SK-N-SH (cell line): ENCODE measurements around the gene CHID1. TPM values are rescaled to one million over a fixed set of nuclear protein-coding genes. Genes with fewer than 3 reads are reported as not detected.

Source experiments
- CTCF ChIA-PET: fragments of 300-600, 350-600 bp; formaldehyde crosslinking; extraction: SDS; loops from one replicate; lab custom pipeline; 2021; lab: Yijun Ruan, JAX
- POLR2A ChIA-PET: fragments of 350-600 bp; sonication (Branson Sonifier 250); formaldehyde crosslinking; extraction: SDS; loops from one replicate; lab custom pipeline; 2020; ENCODE audit warnings: antibody characterized with exemption, inconsistent platforms; lab: Yijun Ruan, JAX
- DNase-seq: peaks from one replicate; pipeline ENCODE4 v3.0.0; 2012
- H2AFZ ChIP-seq: fragments of 200-600 bp; sonication (generic); 2 replicates; pipeline ENCODE4 v1.8.1; 2016; ENCODE audit warnings: antibody characterized with exemption, mild to moderate bottlenecking, low read depth
- H3F3A ChIP-seq: fragments of 200-600 bp; sonication (generic); replicated peaks from 2 replicates; pipeline ENCODE3; 2016; ENCODE audit warnings: antibody characterized with exemption, mild to moderate bottlenecking; ENCODE audit not compliant: insufficient read depth
- H3K27ac ChIP-seq, 2 experiments: fragments of 200-500 bp in 1 of 2; fragments of 200-600 bp in 1 of 2; sonication (Bioruptor generic) in 1 of 2; sonication (generic), shearing (Covaris generic) in 1 of 2; 2 replicates each; pipeline versions ENCODE4 v1.5.1 to v1.6.1; 2014 to 2016; ENCODE audit warnings: low read depth in 2 of 2, inconsistent platforms in 1 of 2, low read length in 1 of 2, mild to moderate bottlenecking in 1 of 2, mixed read lengths in 1 of 2
- H3K27me3 ChIP-seq: fragments of 200-600 bp; sonication (generic), shearing (Covaris generic); 2 replicates; pipeline ENCODE4 v1.6.1; 2016; ENCODE audit warnings: mixed run types; ENCODE audit not compliant: insufficient read depth
- H3K36me3 ChIP-seq, 2 experiments: fragments of 200-500 bp in 1 of 2; fragments of 200-600 bp in 1 of 2; sonication (Bioruptor generic) in 1 of 2; sonication (generic) in 1 of 2; replicated peaks in 1 of 2; 2 replicates each; pipeline versions ENCODE3 to v1.5.1; 2014 to 2016; ENCODE audit warnings: low read length in 1 of 2, mild to moderate bottlenecking in 1 of 2; ENCODE audit not compliant: insufficient read depth in 2 of 2, control insufficient read depth in 1 of 2
- H3K4me1 ChIP-seq, 2 experiments: fragments of 200-500 bp in 1 of 2; fragments of 200-600 bp in 1 of 2; sonication (Bioruptor generic) in 1 of 2; sonication (generic), shearing (Covaris generic) in 1 of 2; 2 replicates each; pipeline versions ENCODE4 v1.5.1 to v1.6.1; 2014 to 2016; ENCODE audit warnings: low read depth in 1 of 2, low read length in 1 of 2, mixed run types in 1 of 2; ENCODE audit not compliant: insufficient read depth in 2 of 2, control insufficient read depth in 1 of 2
- H3K4me2 ChIP-seq: fragments of 200-600 bp; sonication (generic), shearing (Covaris generic); 2 replicates; pipeline ENCODE4 v1.6.1; 2017; ENCODE audit warnings: mixed run types
- H3K4me3 ChIP-seq, 2 experiments: fragments of 200-500 bp in 1 of 2; fragments of 200-600 bp in 1 of 2; sonication (Bioruptor generic) in 1 of 2; sonication (generic), shearing (Covaris generic) in 1 of 2; 2 replicates each; pipeline versions ENCODE4 v1.5.1 to v1.8.1; 2014 to 2016; ENCODE audit warnings: low read depth in 2 of 2, inconsistent platforms in 1 of 2, low read length in 1 of 2, mild to moderate bottlenecking in 1 of 2, mixed read lengths in 1 of 2, moderate library complexity in 1 of 2
- H3K79me2 ChIP-seq: fragments of 200-600 bp; sonication (generic); 2 replicates; pipeline ENCODE4 v1.8.1; 2017; ENCODE audit warnings: mild to moderate bottlenecking; ENCODE audit not compliant: insufficient read depth
- H3K9ac ChIP-seq: fragments of 200-600 bp; sonication (generic); 2 replicates; pipeline ENCODE4 v1.6.1; 2017; ENCODE audit warnings: mixed run types
- H3K9me2 ChIP-seq: fragments of 200-600 bp; sonication (generic); 2 replicates; pipeline ENCODE4 v1.6.1; 2017; ENCODE audit warnings: mixed run types
- H3K9me3 ChIP-seq: fragments of 200-600 bp; sonication (generic); 2 replicates; pipeline ENCODE4 v1.6.1; 2017; ENCODE audit warnings: mixed run types, mild to moderate bottlenecking, moderate library complexity
- H4K20me1 ChIP-seq: fragments of 200-600 bp; sonication (generic); 2 replicates; pipeline ENCODE4 v1.6.1; 2017; ENCODE audit warnings: mild to moderate bottlenecking, mixed run types; ENCODE audit not compliant: insufficient read depth
- CHD2 ChIP-seq: fragments of 150-350 bp; IDR thresholded peaks from 2 replicates; pipeline ENCODE4 v1.6.1; 2018; ENCODE audit warnings: low read length; ENCODE audit not compliant: partially characterized antibody
- GATA2 ChIP-seq: sonication (generic); formaldehyde crosslinking; IDR thresholded peaks from 2 replicates; pipeline ENCODE4 v1.5.0; 2020; ENCODE audit warnings: mild to moderate bottlenecking, missing genetic modification reagents
- JUND ChIP-seq: IDR thresholded peaks from 2 replicates; pipeline ENCODE4 v1.4.0; 2012
- NFIC ChIP-seq: IDR thresholded peaks from 2 replicates; pipeline ENCODE4 v1.4.0; 2012; ENCODE audit warnings: borderline replicate concordance
- POLR2AphosphoS5 ChIP-seq: IDR thresholded peaks from 2 replicates; pipeline ENCODE4 v1.6.1; 2012; ENCODE audit warnings: low read depth, low read length
- RAD21 ChIP-seq: IDR thresholded peaks from 2 replicates; pipeline ENCODE4 v1.6.1; 2012; ENCODE audit warnings: mild to moderate bottlenecking, low read length
- RFX5 ChIP-seq: IDR thresholded peaks from 2 replicates; pipeline ENCODE4 v1.6.1; 2012; ENCODE audit warnings: mild to moderate bottlenecking, improper control_type of control experiment, low read length
- RXRA ChIP-seq: IDR thresholded peaks from 2 replicates; pipeline ENCODE4 v1.4.0; 2012; ENCODE audit warnings: low read depth, mild to moderate bottlenecking, borderline replicate concordance
- SIN3A ChIP-seq: IDR thresholded peaks from 2 replicates; pipeline ENCODE4 v1.6.1; 2012; ENCODE audit warnings: low read depth, mild to moderate bottlenecking, low read length, moderate library complexity, borderline replicate concordance
- TAF1 ChIP-seq: IDR thresholded peaks from 2 replicates; pipeline ENCODE4 v1.6.1; 2012; ENCODE audit warnings: low read depth, mild to moderate bottlenecking, low read length, moderate library complexity, borderline replicate concordance
- TCF12 ChIP-seq: IDR thresholded peaks from 2 replicates; pipeline ENCODE4 v1.4.0; 2012
- WGBS: methylation state at CpG from one replicate; pipeline ENCODE4 v1.1.6; 2017; ENCODE audit warnings: low lambda C conversion rate; 5-methylcytosine and 5-hydroxymethylcytosine counted together
- polyA plus RNA-seq, 3 experiments: library from polyadenylated mRNA; depleted of rRNA; stranded (reverse); fragments of >200 nt; gene quantifications; 2 replicates each; pipeline ENCODE4 v1.2.3, GENCODE V29; 2012
- TF ChIP-seq, protein P1 (sequence below): IDR thresholded peaks from 2 replicates; pipeline ENCODE4; 2012
- TF ChIP-seq, protein P2 (sequence below): IDR thresholded peaks from 2 replicates; pipeline ENCODE4 v1.4.0; 2012; ENCODE audit warnings: low read depth
- TF ChIP-seq, protein P3 (sequence below): IDR thresholded peaks from 2 replicates; pipeline ENCODE4 v1.6.1; 2012; ENCODE audit warnings: mild to moderate bottlenecking, low read depth, low read length, moderate library complexity
- TF ChIP-seq, protein P4 (sequence below): IDR thresholded peaks from 2 replicates; pipeline ENCODE4 v1.4.0; 2012; ENCODE audit warnings: low read depth, borderline replicate concordance
- TF ChIP-seq, protein P5 (sequence below): fragments of 200-600 bp; sonication (generic); IDR thresholded peaks from 2 replicates; pipeline ENCODE4 v1.6.1; 2017; ENCODE audit warnings: antibody characterized with exemption, mild to moderate bottlenecking, moderate library complexity

CHID1 gene
- polyA plus RNA-seq, 1 of the 3 experiments (the other 2 are of a cell fraction): 231 TPM

DNA sequence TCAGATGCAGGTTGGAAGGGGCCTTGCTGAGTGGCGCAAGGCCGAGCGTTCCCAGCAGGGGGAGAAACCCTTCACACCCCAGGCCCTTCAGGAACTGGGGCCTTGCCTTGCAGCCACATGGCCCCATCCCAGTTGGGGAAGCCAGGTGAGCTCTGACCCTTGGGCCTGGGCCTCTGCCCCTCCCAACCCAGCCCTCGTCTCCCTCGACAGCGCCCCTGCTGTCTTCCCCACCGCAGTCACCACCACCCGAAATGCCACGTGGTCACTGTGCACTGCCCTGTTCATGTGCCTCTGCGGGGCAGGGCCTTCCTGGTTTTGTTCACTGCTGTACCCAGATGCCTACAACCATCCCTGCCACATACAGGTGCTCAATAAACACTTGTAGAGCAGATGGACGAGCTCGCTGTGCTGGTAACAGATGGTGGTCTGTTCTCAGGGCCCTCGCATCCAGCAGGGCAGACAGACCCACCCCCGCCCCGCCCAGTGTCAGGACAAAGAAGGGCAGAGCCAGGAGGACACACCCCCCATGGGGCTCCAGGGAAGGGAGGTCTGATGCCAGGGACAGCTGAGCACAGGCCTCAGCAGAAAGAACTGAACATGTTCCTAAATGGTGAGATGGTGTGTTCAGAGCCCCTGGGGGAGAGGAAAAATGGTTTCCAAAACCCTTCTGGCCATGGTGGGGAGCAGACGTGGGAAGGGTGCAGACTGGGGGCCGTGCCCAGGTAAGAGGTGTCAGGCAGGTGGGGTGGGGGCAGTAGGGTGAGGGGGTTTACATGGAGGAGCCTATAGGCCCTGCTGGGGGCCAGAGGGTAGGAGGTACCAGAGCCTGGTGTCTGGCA, 72.0 kb downstream of the CHID1 start:
- H3K27ac ChIP-seq: peak overlapping the region; percentile 6 to 8; a peak in 1 of 4 replicates
- peaks cover 24 to 45% of the 10 kb centered on the region in 2 experiments for H3K36me3 ChIP-seq
- POLR2A ChIA-PET: interaction anchor here (2.0 kb wide), 1 partner anchor 19 kb away, joined by 7 read pairs; the partner anchor contains the start of gene PNPLA2
- H3K4me3 ChIP-seq: no peak overlapping the region
- H3K4me1 ChIP-seq: peaks cover 3 to 32% of the 10 kb centered on the region in 2 experiments; a peak in 2 of 4 replicates
- TF ChIP-seq CHD2: no peak
- TF ChIP-seq, protein P1, sequence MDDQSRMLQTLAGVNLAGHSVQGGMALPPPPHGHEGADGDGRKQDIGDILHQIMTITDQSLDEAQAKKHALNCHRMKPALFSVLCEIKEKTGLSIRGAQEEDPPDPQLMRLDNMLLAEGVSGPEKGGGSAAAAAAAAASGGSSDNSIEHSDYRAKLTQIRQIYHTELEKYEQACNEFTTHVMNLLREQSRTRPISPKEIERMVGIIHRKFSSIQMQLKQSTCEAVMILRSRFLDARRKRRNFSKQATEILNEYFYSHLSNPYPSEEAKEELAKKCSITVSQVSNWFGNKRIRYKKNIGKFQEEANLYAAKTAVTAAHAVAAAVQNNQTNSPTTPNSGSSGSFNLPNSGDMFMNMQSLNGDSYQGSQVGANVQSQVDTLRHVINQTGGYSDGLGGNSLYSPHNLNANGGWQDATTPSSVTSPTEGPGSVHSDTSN: 0 out of 2 replicates have a peak, but pooled peaks have one; percentile 6
- no peak for TF ChIP-seq RAD21
- TF ChIP-seq, protein P2, sequence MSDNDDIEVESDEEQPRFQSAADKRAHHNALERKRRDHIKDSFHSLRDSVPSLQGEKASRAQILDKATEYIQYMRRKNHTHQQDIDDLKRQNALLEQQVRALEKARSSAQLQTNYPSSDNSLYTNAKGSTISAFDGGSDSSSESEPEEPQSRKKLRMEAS: no peak
- TF ChIP-seq, protein P3, sequence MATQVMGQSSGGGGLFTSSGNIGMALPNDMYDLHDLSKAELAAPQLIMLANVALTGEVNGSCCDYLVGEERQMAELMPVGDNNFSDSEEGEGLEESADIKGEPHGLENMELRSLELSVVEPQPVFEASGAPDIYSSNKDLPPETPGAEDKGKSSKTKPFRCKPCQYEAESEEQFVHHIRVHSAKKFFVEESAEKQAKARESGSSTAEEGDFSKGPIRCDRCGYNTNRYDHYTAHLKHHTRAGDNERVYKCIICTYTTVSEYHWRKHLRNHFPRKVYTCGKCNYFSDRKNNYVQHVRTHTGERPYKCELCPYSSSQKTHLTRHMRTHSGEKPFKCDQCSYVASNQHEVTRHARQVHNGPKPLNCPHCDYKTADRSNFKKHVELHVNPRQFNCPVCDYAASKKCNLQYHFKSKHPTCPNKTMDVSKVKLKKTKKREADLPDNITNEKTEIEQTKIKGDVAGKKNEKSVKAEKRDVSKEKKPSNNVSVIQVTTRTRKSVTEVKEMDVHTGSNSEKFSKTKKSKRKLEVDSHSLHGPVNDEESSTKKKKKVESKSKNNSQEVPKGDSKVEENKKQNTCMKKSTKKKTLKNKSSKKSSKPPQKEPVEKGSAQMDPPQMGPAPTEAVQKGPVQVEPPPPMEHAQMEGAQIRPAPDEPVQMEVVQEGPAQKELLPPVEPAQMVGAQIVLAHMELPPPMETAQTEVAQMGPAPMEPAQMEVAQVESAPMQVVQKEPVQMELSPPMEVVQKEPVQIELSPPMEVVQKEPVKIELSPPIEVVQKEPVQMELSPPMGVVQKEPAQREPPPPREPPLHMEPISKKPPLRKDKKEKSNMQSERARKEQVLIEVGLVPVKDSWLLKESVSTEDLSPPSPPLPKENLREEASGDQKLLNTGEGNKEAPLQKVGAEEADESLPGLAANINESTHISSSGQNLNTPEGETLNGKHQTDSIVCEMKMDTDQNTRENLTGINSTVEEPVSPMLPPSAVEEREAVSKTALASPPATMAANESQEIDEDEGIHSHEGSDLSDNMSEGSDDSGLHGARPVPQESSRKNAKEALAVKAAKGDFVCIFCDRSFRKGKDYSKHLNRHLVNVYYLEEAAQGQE: no peak
- no peak for TF ChIP-seq TAF1
- TF ChIP-seq JUND: no peak
- no peak for TF ChIP-seq TCF12
- TF ChIP-seq GATA2 (CRISPR knock-in tag): no peak
- TF ChIP-seq POLR2AphosphoS5: peak; percentile 72
- no peak for TF ChIP-seq SIN3A
- TF ChIP-seq, protein P4, sequence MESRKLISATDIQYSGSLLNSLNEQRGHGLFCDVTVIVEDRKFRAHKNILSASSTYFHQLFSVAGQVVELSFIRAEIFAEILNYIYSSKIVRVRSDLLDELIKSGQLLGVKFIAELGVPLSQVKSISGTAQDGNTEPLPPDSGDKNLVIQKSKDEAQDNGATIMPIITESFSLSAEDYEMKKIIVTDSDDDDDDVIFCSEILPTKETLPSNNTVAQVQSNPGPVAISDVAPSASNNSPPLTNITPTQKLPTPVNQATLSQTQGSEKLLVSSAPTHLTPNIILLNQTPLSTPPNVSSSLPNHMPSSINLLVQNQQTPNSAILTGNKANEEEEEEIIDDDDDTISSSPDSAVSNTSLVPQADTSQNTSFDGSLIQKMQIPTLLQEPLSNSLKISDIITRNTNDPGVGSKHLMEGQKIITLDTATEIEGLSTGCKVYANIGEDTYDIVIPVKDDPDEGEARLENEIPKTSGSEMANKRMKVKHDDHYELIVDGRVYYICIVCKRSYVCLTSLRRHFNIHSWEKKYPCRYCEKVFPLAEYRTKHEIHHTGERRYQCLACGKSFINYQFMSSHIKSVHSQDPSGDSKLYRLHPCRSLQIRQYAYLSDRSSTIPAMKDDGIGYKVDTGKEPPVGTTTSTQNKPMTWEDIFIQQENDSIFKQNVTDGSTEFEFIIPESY: no peak; the same call in 1 of the 2 replicates
- TF ChIP-seq, protein P5, sequence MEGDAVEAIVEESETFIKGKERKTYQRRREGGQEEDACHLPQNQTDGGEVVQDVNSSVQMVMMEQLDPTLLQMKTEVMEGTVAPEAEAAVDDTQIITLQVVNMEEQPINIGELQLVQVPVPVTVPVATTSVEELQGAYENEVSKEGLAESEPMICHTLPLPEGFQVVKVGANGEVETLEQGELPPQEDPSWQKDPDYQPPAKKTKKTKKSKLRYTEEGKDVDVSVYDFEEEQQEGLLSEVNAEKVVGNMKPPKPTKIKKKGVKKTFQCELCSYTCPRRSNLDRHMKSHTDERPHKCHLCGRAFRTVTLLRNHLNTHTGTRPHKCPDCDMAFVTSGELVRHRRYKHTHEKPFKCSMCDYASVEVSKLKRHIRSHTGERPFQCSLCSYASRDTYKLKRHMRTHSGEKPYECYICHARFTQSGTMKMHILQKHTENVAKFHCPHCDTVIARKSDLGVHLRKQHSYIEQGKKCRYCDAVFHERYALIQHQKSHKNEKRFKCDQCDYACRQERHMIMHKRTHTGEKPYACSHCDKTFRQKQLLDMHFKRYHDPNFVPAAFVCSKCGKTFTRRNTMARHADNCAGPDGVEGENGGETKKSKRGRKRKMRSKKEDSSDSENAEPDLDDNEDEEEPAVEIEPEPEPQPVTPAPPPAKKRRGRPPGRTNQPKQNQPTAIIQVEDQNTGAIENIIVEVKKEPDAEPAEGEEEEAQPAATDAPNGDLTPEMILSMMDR: peak; percentile 38
- no peak for TF ChIP-seq NFIC
- TF ChIP-seq RXRA: no peak
- no peak for TF ChIP-seq RFX5
- TF ChIP-seq, all 33 proteins: peak for 3
- CTCF ChIA-PET: interaction anchor here (0.6 to 3.8 kb wide), 4 partner anchors 9 to 213 kb away, joined by 3 to 21 read pairs (median 4); no protein-coding TSS in a partner anchor
- Histone ChIP-seq H4K20me1 (peaks cover 69% of the 10 kb centered on the region), H2AFZ (no peak overlapping the region), H3K79me2 (peaks cover 84% of the 10 kb centered on the region), H3F3A (peaks cover 51% of the 10 kb centered on the region), H3K9me2 (no peaks in the 10 kb centered on the region), H3K4me2 (no peak overlapping the region), H3K9me3 (no peaks in the 10 kb centered on the region), H3K9ac (no peak overlapping the region), H3K27me3 (no peaks in the 10 kb centered on the region)
- no peak for DNase-seq
- WGBS: 68% methylated on average over 14 of the region's 17 CpGs
